Measurements from ENCODE around the gene MEGF8.

- TF ChIP-seq GATA3 (IDR thresholded peaks at IDR 0.05; ENCODE audit: low read depth, low read length): no peak
- TF ChIP-seq GATA2 (IDR thresholded peaks at IDR 0.05; ENCODE audit: low read depth, low read length): no peak
Observed at GRCh38 chr19:42362891-42363440, 37.5 kb downstream of the MEGF8 start.

Data from SH-SY5Y (cell line).